GM12801 (cell line): Measurements from ENCODE around the gene PTK6.

Experiments used
- TF ChIP-seq, protein P1 (sequence below): IDR thresholded peaks from one replicate; pipeline ENCODE4 v1.5.1; 2011; ENCODE audit warnings: control low read depth; ENCODE audit not compliant: insufficient read length; ENCODE audit errors: extremely low read depth

The PTK6 gene

DNA sequence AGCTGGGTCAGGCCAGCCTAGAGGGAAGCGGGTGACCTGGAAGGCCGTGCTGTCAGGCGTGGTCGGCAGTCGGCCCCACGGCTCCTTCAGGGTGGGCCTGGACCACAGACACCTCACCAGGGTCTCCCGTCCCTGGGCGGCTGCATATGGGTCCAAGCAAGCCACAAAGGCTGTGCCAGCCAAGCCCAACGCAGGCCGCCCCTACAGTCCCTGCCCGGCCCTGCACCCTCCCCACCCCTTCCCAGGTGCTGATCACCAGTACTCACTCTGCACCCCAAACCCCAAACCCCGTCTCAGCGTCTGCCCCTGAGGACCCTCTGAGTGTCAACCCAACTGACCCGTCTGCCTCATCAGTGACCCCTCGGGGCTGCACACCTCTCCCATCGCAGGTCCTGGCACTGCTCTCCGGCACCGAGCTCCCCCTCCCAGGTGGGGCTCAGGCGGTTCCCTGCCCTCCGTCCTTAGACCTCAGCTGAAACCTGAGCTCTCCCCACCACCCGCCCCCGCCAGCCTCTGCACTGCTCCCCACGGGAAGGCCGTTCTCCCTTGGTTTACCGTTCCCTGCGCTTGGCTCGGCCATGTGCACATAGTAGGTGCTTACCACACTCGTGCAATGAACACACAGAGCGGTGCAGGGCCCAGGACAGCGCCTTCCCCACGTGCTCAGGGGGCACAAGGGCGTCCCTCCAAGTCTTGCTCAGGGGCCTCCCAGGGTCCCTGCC is 18.1 kb downstream of the PTK6 start:
- TF ChIP-seq, protein P1, sequence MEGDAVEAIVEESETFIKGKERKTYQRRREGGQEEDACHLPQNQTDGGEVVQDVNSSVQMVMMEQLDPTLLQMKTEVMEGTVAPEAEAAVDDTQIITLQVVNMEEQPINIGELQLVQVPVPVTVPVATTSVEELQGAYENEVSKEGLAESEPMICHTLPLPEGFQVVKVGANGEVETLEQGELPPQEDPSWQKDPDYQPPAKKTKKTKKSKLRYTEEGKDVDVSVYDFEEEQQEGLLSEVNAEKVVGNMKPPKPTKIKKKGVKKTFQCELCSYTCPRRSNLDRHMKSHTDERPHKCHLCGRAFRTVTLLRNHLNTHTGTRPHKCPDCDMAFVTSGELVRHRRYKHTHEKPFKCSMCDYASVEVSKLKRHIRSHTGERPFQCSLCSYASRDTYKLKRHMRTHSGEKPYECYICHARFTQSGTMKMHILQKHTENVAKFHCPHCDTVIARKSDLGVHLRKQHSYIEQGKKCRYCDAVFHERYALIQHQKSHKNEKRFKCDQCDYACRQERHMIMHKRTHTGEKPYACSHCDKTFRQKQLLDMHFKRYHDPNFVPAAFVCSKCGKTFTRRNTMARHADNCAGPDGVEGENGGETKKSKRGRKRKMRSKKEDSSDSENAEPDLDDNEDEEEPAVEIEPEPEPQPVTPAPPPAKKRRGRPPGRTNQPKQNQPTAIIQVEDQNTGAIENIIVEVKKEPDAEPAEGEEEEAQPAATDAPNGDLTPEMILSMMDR: no peak

DNA sequence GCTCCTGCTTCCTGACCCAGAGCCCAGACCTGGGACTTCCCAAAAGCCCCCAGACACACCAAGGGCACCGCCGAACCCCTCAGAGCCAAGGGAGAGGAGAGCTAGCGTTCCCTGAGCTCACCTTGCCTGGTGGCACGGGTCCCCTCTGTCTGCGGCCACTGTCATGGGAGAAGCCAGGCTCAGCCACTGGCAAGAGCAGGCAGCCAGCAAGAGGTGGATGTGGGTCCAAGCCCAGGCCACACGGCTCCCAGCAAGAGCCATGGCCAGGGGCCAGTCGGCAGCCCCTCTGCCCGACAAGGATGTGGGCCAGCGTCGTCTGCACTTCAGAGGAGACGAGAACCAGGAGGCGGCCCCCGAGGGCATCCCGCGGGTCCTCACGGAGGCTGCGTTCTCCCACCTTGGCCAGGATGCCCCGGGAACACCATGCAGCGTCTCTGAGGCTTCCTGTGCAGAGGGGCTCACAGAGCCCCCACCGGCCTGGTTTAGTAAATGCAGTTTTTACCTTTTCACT is 18.8 kb downstream of the PTK6 start:
- TF ChIP-seq, protein P1: no peak

DNA sequence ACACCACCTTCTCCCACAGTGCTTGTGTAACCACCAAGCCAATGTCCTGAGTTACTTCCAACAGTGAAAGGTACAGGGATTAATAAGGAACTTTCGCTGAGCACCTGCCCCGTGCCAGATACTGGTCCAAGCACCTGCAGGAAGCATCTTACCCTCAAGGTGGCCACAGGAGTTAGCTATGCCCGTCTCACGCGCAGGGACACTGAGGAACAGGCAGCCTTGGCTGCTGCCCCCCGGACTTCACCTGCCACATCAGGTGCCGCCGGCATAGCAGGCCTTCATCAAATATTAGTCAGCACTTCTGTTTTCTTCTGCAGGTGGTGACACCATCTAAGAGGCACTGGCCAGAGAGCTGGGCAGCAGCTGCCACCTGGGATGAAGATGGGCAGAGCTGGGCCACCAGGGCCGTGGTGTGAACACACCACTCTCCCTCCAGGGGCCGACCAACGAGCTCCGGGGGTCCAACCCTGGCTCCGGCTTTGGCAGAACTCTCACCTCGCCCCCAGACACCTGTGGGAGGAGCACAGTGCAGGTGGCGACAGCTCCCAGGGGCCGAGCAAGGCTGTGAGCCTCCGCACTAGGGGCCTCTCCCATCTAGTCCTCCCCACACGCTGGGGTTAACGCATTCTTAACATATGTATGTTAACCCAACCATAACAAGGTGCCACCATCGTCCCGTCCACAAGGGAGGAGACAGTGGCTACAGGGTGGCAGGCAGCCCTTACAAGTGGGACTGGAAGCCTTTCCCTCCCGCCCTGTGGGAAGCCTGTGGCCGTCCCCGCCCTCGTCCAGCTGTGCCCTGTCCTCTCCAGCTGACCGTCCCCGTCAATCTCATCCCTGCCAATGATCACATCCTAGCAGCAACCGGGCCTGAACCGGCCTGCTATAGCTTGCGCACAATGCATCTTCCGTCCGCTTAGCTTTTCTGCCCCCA is 19.5 kb downstream of the PTK6 start:
- TF ChIP-seq, protein P1: no peak

DNA sequence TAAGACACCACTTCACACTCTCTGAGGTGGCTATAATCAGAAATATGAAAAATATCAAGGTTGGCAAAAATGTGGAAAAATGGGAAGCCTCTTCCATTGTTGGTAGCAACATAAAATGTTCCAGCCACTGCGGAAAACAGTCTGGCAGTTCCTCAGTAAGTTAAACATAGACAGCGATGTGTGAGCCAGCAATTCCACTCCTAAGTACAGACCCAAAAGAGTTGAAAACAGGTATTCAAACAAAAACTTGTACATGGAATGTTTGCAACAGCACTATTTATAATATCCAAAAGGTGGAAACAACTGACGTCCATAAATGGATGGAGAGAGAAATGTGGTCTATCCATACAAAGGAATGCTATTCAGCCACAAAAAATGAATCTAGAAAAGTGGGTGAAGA is 24.0 kb downstream of the PTK6 start:
- TF ChIP-seq, protein P1: no peak

DNA sequence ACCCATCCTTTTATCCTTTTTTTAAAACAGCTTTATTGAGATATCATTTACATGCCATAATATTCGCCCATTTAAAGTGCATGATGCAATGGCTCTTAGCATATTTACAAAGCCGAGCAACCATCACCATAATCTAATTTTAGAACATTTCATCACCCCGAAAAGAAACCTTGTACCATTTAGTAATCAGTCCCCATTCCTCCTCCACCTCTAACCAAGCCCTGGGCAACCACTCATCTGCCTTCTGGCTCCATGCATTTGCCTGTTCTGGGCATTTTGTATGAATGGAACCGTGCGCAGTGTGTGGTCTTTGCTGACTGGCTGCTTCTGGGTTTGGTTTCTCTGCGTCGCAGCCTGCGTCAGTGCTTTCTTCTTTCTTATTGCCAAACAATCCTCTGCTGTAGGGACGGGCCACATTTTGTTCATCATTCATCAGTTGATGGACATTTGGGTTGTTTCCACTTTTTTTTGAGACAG is 28.1 kb downstream of the PTK6 start:
- TF ChIP-seq, protein P1: no peak

DNA sequence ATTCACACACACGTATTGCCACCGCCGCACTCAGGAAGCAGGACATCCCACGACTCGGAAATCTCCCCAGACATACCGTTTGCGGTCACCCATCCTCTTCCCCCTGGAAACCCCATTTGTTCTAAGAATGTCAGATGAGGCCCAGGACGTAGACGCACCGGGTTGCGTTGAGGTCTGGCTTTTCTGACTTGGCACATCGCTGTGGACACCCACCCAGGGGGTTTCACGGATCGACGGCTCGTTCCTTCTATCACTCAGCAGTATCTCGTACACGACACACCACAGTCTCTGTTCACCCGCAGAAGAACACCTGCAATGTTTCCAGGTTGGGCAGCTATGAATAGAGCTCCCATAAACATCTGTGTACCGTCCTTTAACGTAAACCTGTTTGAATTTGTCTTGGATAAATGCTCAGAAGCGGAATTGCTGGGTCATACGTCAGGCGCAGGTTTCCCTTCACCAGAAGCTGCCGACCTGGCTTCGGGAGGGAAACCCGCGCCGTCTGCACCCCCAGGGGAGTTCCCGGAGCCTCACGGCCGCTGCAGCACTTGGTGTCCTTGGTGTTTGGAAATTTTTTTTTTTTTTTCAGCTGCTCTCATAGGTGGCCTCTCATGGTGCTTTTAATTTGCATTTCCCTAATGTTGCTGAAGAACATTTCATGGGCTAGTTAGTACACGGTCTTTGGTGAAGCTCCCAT is 29.0 kb downstream of the PTK6 start:
- TF ChIP-seq, protein P1: no peak
